HCT116 (cell line): ENCODE results near the gene JAK2. TPM values are rescaled to one million over a fixed set of nuclear protein-coding genes. Genes with fewer than 3 reads are reported as not detected.

Experiments used
- ATAC-seq: fragments of 200-7000 bp; cut with Tn5 transposase; 2 replicates; pipeline ENCODE4 v1.9.1; 2020; ENCODE audit warnings: mild to moderate bottlenecking, moderate library complexity
- BruUV-seq: library from RNA; stranded (reverse); fragments of 400-500 nt; replicated peaks from 2 replicates; lab custom pipeline; 2021; lab: Mats Ljungman, UMichigan
- CTCF ChIA-PET: fragments of 300-600 bp; sonication (Branson Sonifier 250); formaldehyde crosslinking; loops from one replicate; lab custom pipeline; 2021; ENCODE audit warnings: antibody characterized with exemption; lab: Charles Lee
- POLR2A ChIA-PET: fragments of 300-600, 350-600 bp; sonication (Branson Sonifier 250); formaldehyde crosslinking; loops from one replicate; lab custom pipeline; 2021; ENCODE audit warnings: antibody characterized with exemption; lab: Charles Lee
- RAD21 ChIA-PET, 2 experiments: fragments of 300-600 bp; sonication (Branson Sonifier 250); formaldehyde crosslinking; loops; one replicate each; lab custom pipeline; 2023; ENCODE audit warnings: low total read pairs in 2 of 2; ENCODE audit not compliant: uncharacterized antibody in 2 of 2, unreplicated experiment in 2 of 2, low non-redundant PET in 1 of 2; lab: Charles Lee
- DNase-seq: peaks from one replicate; pipeline ENCODE4 v3.0.0-alpha.2; 2010; ENCODE audit warnings: low read depth, low spot score
- H2AFZ ChIP-seq: fragments of 200-600 bp; shearing (Covaris generic), sonication (generic); 2 replicates; pipeline ENCODE4 v1.6.1; 2017; ENCODE audit warnings: low read depth, mixed run types, mixed read lengths, antibody characterized with exemption, low read length; ENCODE audit not compliant: poor library complexity, severe bottlenecking
- H3K27ac ChIP-seq: 2 replicates; pipeline ENCODE4 v1.5.1; 2012; ENCODE audit warnings: low read depth, low read length
- H3K27me3 ChIP-seq: fragments of 200-600 bp; sonication (generic); 2 replicates; pipeline ENCODE4 v1.6.1; 2016; ENCODE audit warnings: mixed run types, low read length, mixed read lengths; ENCODE audit not compliant: insufficient read depth
- H3K36me3 ChIP-seq, 2 experiments: fragments of 200-500 bp in 1 of 2; fragments of 200-600 bp in 1 of 2; sonication (Bioruptor generic) in 1 of 2; sonication (generic) in 1 of 2; 2 replicates each; pipeline versions ENCODE4 v1.5.1 to v1.6.1; 2014 to 2016; ENCODE audit warnings: low read length in 2 of 2, inconsistent platforms in 1 of 2, mixed read lengths in 1 of 2, mixed run types in 1 of 2; ENCODE audit not compliant: insufficient read depth in 2 of 2, control insufficient read depth in 1 of 2
- H3K4me1 ChIP-seq, 2 experiments: fragments of 200-600 bp in 1 of 2; sonication (generic) in 1 of 2; 2 replicates each; pipeline versions ENCODE4 v1.5.1 to v1.6.1; 2012 to 2017; ENCODE audit warnings: low read length in 2 of 2, inconsistent platforms in 1 of 2, mild to moderate bottlenecking in 1 of 2, mixed read lengths in 1 of 2, mixed run types in 1 of 2, moderate library complexity in 1 of 2; ENCODE audit not compliant: insufficient read depth in 2 of 2, control insufficient read depth in 1 of 2
- H3K4me2 ChIP-seq: fragments of 200-600 bp; sonication (generic); 2 replicates; pipeline ENCODE4 v1.6.1; 2017; ENCODE audit warnings: mixed run types, low read length, mixed read lengths
- H3K4me3 ChIP-seq, 2 experiments: fragments of 200-600 bp in 1 of 2; sonication (generic) in 1 of 2; replicated peaks in 1 of 2; 2 replicates each; pipeline ENCODE4 v1.5.1; 2011 to 2016; ENCODE audit warnings: low read length in 2 of 2, control low read depth in 1 of 2, low read depth in 1 of 2, mild to moderate bottlenecking in 1 of 2, mixed read lengths in 1 of 2, mixed run types in 1 of 2
- H3K79me2 ChIP-seq: fragments of 200-600 bp; sonication (generic); 2 replicates; pipeline ENCODE4 v1.6.1; 2017; ENCODE audit warnings: mild to moderate bottlenecking, mixed run types, low read length, moderate library complexity, mixed read lengths; ENCODE audit not compliant: insufficient read depth
- H3K9ac ChIP-seq: fragments of 200-600 bp; sonication (generic); 2 replicates; pipeline ENCODE4 v1.6.1; 2016; ENCODE audit warnings: low read length, mixed read lengths
- H3K9me2 ChIP-seq: fragments of 200-600 bp; sonication (generic), shearing (Covaris generic); 2 replicates; pipeline ENCODE4 v1.6.1; 2017; ENCODE audit warnings: mixed run types, mild to moderate bottlenecking, moderate library complexity; ENCODE audit not compliant: insufficient read depth
- H3K9me3 ChIP-seq, 2 experiments: fragments of 200-500 bp in 1 of 2; fragments of 200-600 bp in 1 of 2; sonication (Bioruptor generic) in 1 of 2; sonication (generic) in 1 of 2; 2 replicates each; pipeline ENCODE4 v1.6.1; 2014 to 2017; ENCODE audit warnings: low read length in 2 of 2, mixed read lengths in 2 of 2, inconsistent platforms in 1 of 2, low read depth in 1 of 2, mild to moderate bottlenecking in 1 of 2, mixed run types in 1 of 2, moderate library complexity in 1 of 2; ENCODE audit not compliant: control insufficient read depth in 1 of 2, insufficient read depth in 1 of 2
- H4K20me1 ChIP-seq: fragments of 200-600 bp; sonication (generic), shearing (Covaris generic); 2 replicates; pipeline ENCODE4 v1.6.1; 2017; ENCODE audit warnings: mixed run types, mild to moderate bottlenecking, moderate library complexity; ENCODE audit not compliant: insufficient read depth
- CEBPB ChIP-seq: IDR thresholded peaks from 2 replicates; pipeline ENCODE4 v1.6.1; 2012; ENCODE audit warnings: low read depth
- FOSL1 ChIP-seq: IDR thresholded peaks from 2 replicates; pipeline ENCODE4 v1.6.1; 2012; ENCODE audit warnings: low read depth
- JUND ChIP-seq: IDR thresholded peaks from 2 replicates; pipeline ENCODE4 v1.6.1; 2012
- MAX ChIP-seq: IDR thresholded peaks from 2 replicates; pipeline ENCODE4 v1.6.1; 2012
- POLR2A ChIP-seq: IDR thresholded peaks from 2 replicates; pipeline ENCODE4 v1.7.0; 2011; ENCODE audit warnings: borderline replicate concordance; ENCODE audit not compliant: insufficient read depth, insufficient read length; ENCODE audit errors: extremely low read depth
- RAD21 ChIP-seq: IDR thresholded peaks from 2 replicates; pipeline ENCODE4 v1.6.1; 2012; ENCODE audit warnings: low read depth, mild to moderate bottlenecking
- SIN3A ChIP-seq: IDR thresholded peaks from 2 replicates; pipeline ENCODE4 v1.6.1; 2012; ENCODE audit warnings: low read depth
- TCF7L2 ChIP-seq: IDR thresholded peaks from 2 replicates; pipeline ENCODE4 v1.7.0; 2011; ENCODE audit warnings: borderline replicate concordance, inconsistent platforms; ENCODE audit not compliant: insufficient read depth, insufficient read length; ENCODE audit errors: extremely low read depth
- ZBTB33 ChIP-seq: IDR thresholded peaks from 2 replicates; pipeline ENCODE4 v1.6.1; 2011; ENCODE audit warnings: mild to moderate bottlenecking, low read length, moderate library complexity; ENCODE audit not compliant: insufficient replicate concordance; ENCODE audit errors: extremely low read depth
- ZFX ChIP-seq: fragments of 450-650 bp; IDR thresholded peaks from 2 replicates; pipeline ENCODE4 v1.6.1; 2017
- ZNF274 ChIP-seq: fragments of 200-500 bp; sonication (Bioruptor generic); IDR thresholded peaks from 2 replicates; pipeline ENCODE4 v1.6.1; 2014; ENCODE audit warnings: mild to moderate bottlenecking, low read depth, low read length, inconsistent platforms
- intact Hi-C: fragments of 100-400 bp; cut with micrococcal nuclease; formaldehyde crosslinking; loops from 2 replicates; pipeline ENCODE4 v1.10.0; 2022
- total RNA-seq: library from RNA; stranded (reverse); gene quantifications from one replicate; pipeline ENCODE4 v1.2.1, GENCODE V29; 2021; ENCODE audit not compliant: unreplicated experiment

The JAK2 gene
- total RNA-seq, 1 experiment from 2014 or later: 4.6 TPM

- ChIA-PET CTCF (no interaction called here), RAD21 (no interaction called here), POLR2A (no interaction called here)
- intact Hi-C loops: no loop called here
- TF ChIP-seq TCF7L2 (no peak), ZNF274 (no peak), SIN3A (no peak), ZBTB33 (no peak), JUND (no peak), RAD21 (no peak), POLR2A (no peak), CEBPB (no peak), MAX (no peak), ZFX (no peak), FOSL1 (no peak)
- H4K20me1 ChIP-seq: no peaks in the 10 kb centered on the region
- no peaks in the 10 kb centered on the region for H3K36me3 ChIP-seq
- no peaks in the 10 kb centered on the region for H3K27me3 ChIP-seq
- no peaks in the 10 kb centered on the region for H3K9me2 ChIP-seq
- DNase-seq: no peak
- no peak for ATAC-seq
- no peak overlapping the region for H3K4me2 ChIP-seq
- H3K9ac ChIP-seq: no peak overlapping the region
- H3K79me2 ChIP-seq: no peaks in the 10 kb centered on the region
- H3K4me3 ChIP-seq: no peak overlapping the region
- H3K4me1 ChIP-seq: no peaks in the 10 kb centered on the region
- BruUV-seq: no TSS peak
- H2AFZ ChIP-seq: no peak overlapping the region
- H3K27ac ChIP-seq: no peak overlapping the region
- no peaks in the 10 kb centered on the region for H3K9me3 ChIP-seq
These were observed 15.9 kb upstream of the JAK2 start for GRCh38 chr9:4969130-4969529.
